MM.1S (cell line): ENCODE data around the gene KCNMA1.

Source experiments
- DNase-seq: peaks from one replicate; pipeline ENCODE4 v3.0.0-alpha.2; 2015
- H2AFZ ChIP-seq: fragments of 300-600 bp; sonication (generic); 2 replicates; pipeline ENCODE4 v1.6.0; 2016; ENCODE audit warnings: antibody characterized with exemption, low read length
- H3F3A ChIP-seq: fragments of 300-600 bp; sonication (generic); 2 replicates; pipeline ENCODE4 v1.6.1; 2016; ENCODE audit warnings: mild to moderate bottlenecking, antibody characterized with exemption, low read length, moderate library complexity, mixed read lengths; ENCODE audit not compliant: insufficient read depth
- H3K27ac ChIP-seq: fragments of 300-600 bp; sonication (generic); 2 replicates; pipeline ENCODE4 v1.5.1; 2016; ENCODE audit warnings: mild to moderate bottlenecking, low read length
- H3K27me3 ChIP-seq: fragments of 300-600 bp; sonication (generic); replicated peaks from 2 replicates; pipeline ENCODE4 v1.6.0; 2016; ENCODE audit warnings: low read length; ENCODE audit not compliant: insufficient read depth
- H3K36me3 ChIP-seq: fragments of 300-600 bp; sonication (generic); replicated peaks from 2 replicates; pipeline ENCODE4 v1.6.1; 2016; ENCODE audit warnings: mild to moderate bottlenecking, low read length, mixed read lengths; ENCODE audit not compliant: insufficient read depth
- H3K4me1 ChIP-seq: fragments of 300-600 bp; sonication (generic); 2 replicates; pipeline ENCODE4 v1.6.1; 2016; ENCODE audit warnings: low read length, mixed read lengths
- H3K4me2 ChIP-seq: fragments of 300-600 bp; sonication (generic); 2 replicates; pipeline ENCODE4 v1.6.0; 2016; ENCODE audit warnings: low read depth, low read length
- H3K4me3 ChIP-seq: fragments of 300-600 bp; sonication (generic); 2 replicates; pipeline ENCODE4 v1.5.1; 2016; ENCODE audit warnings: low read length, mixed read lengths
- H3K79me2 ChIP-seq: fragments of 300-600 bp; sonication (generic); 2 replicates; pipeline ENCODE4 v1.6.1; 2016; ENCODE audit warnings: mixed run types, low read length, mixed read lengths
- H3K9ac ChIP-seq: fragments of 300-600 bp; sonication (generic); 2 replicates; pipeline ENCODE4 v1.6.1; 2016; ENCODE audit warnings: low read length, mixed read lengths
- H3K9me2 ChIP-seq: fragments of 300-600 bp; sonication (generic); replicated peaks from 2 replicates; pipeline ENCODE4 v1.6.1; 2016; ENCODE audit warnings: mild to moderate bottlenecking, low read length, mixed read lengths; ENCODE audit not compliant: insufficient read depth
- H3K9me3 ChIP-seq: fragments of 300-600 bp; sonication (generic); replicated peaks from 2 replicates; pipeline ENCODE4 v1.6.1; 2016; ENCODE audit warnings: mild to moderate bottlenecking, low read length, mixed read lengths; ENCODE audit not compliant: insufficient read depth
- H4K20me1 ChIP-seq: fragments of 300-600 bp; sonication (generic); 2 replicates; pipeline ENCODE4 v1.6.1; 2016; ENCODE audit warnings: mild to moderate bottlenecking, low read length, moderate library complexity, mixed read lengths; ENCODE audit not compliant: insufficient read depth
- EZH2 ChIP-seq: fragments of 300-600 bp; sonication (generic); optimal IDR thresholded peaks from 2 replicates; pipeline ENCODE3; 2017; ENCODE audit warnings: low read depth, mild to moderate bottlenecking, antibody characterized with exemption, low read length, mixed read lengths
- EZH2phosphoT487 ChIP-seq: fragments of 300-600 bp; sonication (generic); IDR thresholded peaks from 2 replicates; pipeline ENCODE4 v1.6.1; 2018; ENCODE audit warnings: antibody characterized with exemption, low read length
- TF ChIP-seq, protein P1 (sequence below): fragments of 300-600 bp; sonication (generic); IDR thresholded peaks from 2 replicates; pipeline ENCODE4 v1.5.1; 2016; ENCODE audit warnings: antibody characterized with exemption, low read length, mixed read lengths

The KCNMA1 gene

DNA sequence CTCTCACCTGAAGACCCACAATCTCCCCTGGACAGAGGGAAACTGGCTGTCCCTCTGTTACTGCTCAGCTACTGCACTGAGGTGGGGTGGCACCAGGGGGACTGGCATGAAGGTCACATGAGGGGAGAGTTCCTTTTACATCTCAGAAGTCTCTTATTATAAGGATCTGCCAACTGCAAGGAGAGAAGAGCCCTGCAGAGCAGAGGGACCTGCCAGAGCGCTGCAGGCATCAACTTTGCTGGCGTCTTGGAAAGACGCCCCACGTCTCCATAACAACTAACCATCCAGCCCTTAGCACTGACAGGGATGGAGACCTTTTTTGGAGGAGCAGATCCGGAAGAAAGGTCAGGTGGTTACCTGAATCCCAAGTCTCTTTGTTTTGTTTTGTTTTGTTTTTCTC lies 218.6 kb downstream of the KCNMA1 start:
- Histone ChIP-seq H3K4me3 (no peak overlapping the region), H2AFZ (no peak overlapping the region), H3F3A (no peaks in the 10 kb centered on the region), H3K4me2 (no peak overlapping the region), H3K9me3 (no peaks in the 10 kb centered on the region), H3K4me1 (no peaks in the 10 kb centered on the region), H4K20me1 (no peaks in the 10 kb centered on the region), H3K36me3 (no peaks in the 10 kb centered on the region), H3K9me2 (no peaks in the 10 kb centered on the region), H3K27me3 (no peaks in the 10 kb centered on the region), H3K79me2 (no peaks in the 10 kb centered on the region), H3K27ac (no peak overlapping the region), H3K9ac (no peak overlapping the region)
- TF ChIP-seq EZH2 (no peak), EZH2phosphoT487 (no peak)
- TF ChIP-seq, protein P1, sequence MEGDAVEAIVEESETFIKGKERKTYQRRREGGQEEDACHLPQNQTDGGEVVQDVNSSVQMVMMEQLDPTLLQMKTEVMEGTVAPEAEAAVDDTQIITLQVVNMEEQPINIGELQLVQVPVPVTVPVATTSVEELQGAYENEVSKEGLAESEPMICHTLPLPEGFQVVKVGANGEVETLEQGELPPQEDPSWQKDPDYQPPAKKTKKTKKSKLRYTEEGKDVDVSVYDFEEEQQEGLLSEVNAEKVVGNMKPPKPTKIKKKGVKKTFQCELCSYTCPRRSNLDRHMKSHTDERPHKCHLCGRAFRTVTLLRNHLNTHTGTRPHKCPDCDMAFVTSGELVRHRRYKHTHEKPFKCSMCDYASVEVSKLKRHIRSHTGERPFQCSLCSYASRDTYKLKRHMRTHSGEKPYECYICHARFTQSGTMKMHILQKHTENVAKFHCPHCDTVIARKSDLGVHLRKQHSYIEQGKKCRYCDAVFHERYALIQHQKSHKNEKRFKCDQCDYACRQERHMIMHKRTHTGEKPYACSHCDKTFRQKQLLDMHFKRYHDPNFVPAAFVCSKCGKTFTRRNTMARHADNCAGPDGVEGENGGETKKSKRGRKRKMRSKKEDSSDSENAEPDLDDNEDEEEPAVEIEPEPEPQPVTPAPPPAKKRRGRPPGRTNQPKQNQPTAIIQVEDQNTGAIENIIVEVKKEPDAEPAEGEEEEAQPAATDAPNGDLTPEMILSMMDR = no peak
- no peak for DNase-seq

- no peak overlapping the region for H3K4me2 ChIP-seq
- no peak overlapping the region for H3K27ac ChIP-seq
- H4K20me1 ChIP-seq = no peaks in the 10 kb centered on the region
These were observed 219.6 kb downstream of the KCNMA1 start for GRCh38 chr10:77417806-77418640.

GRCh38 chr10:77417359-77417758 lies 220.2 kb downstream of the KCNMA1 start:
- Histone ChIP-seq H3K9me2 (no peaks in the 10 kb centered on the region), H2AFZ (no peak overlapping the region), H3K4me2 (no peak overlapping the region), H3K4me3 (no peak overlapping the region), H3K4me1 (no peaks in the 10 kb centered on the region), H3K9ac (no peak overlapping the region), H3K27me3 (no peaks in the 10 kb centered on the region), H3K79me2 (no peaks in the 10 kb centered on the region), H4K20me1 (no peaks in the 10 kb centered on the region), H3F3A (no peaks in the 10 kb centered on the region), H3K9me3 (no peaks in the 10 kb centered on the region), H3K27ac (no peak overlapping the region), H3K36me3 (no peaks in the 10 kb centered on the region)
- DNase-seq = no peak
- TF ChIP-seq EZH2 = no peak
- no peak for TF ChIP-seq EZH2phosphoT487
- TF ChIP-seq, protein P1 = no peak

More at GRCh38 chr10:77417806-77418640, 219.6 kb downstream of the KCNMA1 start:
- H3K36me3 ChIP-seq = no peaks in the 10 kb centered on the region
- H3K9ac ChIP-seq = no peak overlapping the region
- H3K4me1 ChIP-seq = no peaks in the 10 kb centered on the region
- H3K27me3 ChIP-seq = no peaks in the 10 kb centered on the region
- no peak overlapping the region for H2AFZ ChIP-seq
- no peak for DNase-seq
- no peaks in the 10 kb centered on the region for H3K9me3 ChIP-seq
- no peak overlapping the region for H3K4me3 ChIP-seq
- H3K9me2 ChIP-seq = no peaks in the 10 kb centered on the region
- H3F3A ChIP-seq = no peaks in the 10 kb centered on the region
- TF ChIP-seq, protein P1 = no peak
- no peak for TF ChIP-seq EZH2phosphoT487
- H3K79me2 ChIP-seq = no peaks in the 10 kb centered on the region
